Duodenal mucosa (tissue), 2 donors: Measurements from ENCODE around the gene RYR3.

Source experiments
- H3K27ac ChIP-seq: one replicate; pipeline ENCODE4 v1.7.0; 2013; ENCODE audit warnings: low read depth, low read length
- H3K27me3 ChIP-seq, 2 donors: one replicate each; pipeline ENCODE4 v1.7.0; 2013; ENCODE audit warnings: low read length in 2 of 2, control low read depth in 1 of 2; ENCODE audit not compliant: insufficient read depth in 2 of 2, control insufficient read depth in 1 of 2
- H3K36me3 ChIP-seq, 2 donors: one replicate each; pipeline ENCODE4 v1.7.0; 2013; ENCODE audit warnings: low read length in 2 of 2, control low read depth in 1 of 2; ENCODE audit not compliant: insufficient read depth in 2 of 2, control insufficient read depth in 1 of 2
- H3K4me1 ChIP-seq, 2 donors: one replicate each; pipeline ENCODE4 v1.7.0; 2013; ENCODE audit warnings: low read length in 2 of 2, control low read depth in 1 of 2; ENCODE audit not compliant: insufficient read depth in 2 of 2, control insufficient read depth in 1 of 2
- H3K4me3 ChIP-seq, 2 donors: one replicate each; pipeline ENCODE4 v1.7.0; 2013; ENCODE audit warnings: low read length in 2 of 2, low read depth in 1 of 2
- H3K9ac ChIP-seq, 2 donors: one replicate each; pipeline ENCODE4 v1.7.0; 2013; ENCODE audit warnings: low read length in 2 of 2, low read depth in 1 of 2
- H3K9me3 ChIP-seq, 2 donors: one replicate each; pipeline ENCODE4 v1.7.0; 2013; ENCODE audit warnings: low read length in 2 of 2, control low read depth in 1 of 2; ENCODE audit not compliant: control insufficient read depth in 1 of 2

The RYR3 gene

GRCh38 chr15:33834892-33835743 lies 524.4 kb downstream of the RYR3 start:
- H3K9me3 ChIP-seq, result no peaks in the 10 kb centered on the region
- no peaks in the 10 kb centered on the region for H3K4me1 ChIP-seq
- H3K36me3 ChIP-seq, result no peaks in the 10 kb centered on the region
- H3K27ac ChIP-seq, result no peak overlapping the region
- H3K4me3 ChIP-seq, result no peak overlapping the region
- H3K27me3 ChIP-seq, result no peaks in the 10 kb centered on the region
- H3K9ac ChIP-seq, result no peak overlapping the region

GRCh38 chr15:33837294-33837693 lies 526.5 kb downstream of the RYR3 start:
- Histone ChIP-seq H3K4me1 (no peaks in the 10 kb centered on the region), H3K27me3 (no peaks in the 10 kb centered on the region), H3K4me3 (no peak overlapping the region), H3K9ac (no peak overlapping the region), H3K9me3 (no peaks in the 10 kb centered on the region), H3K36me3 (no peaks in the 10 kb centered on the region), H3K27ac (no peak overlapping the region)

DNA sequence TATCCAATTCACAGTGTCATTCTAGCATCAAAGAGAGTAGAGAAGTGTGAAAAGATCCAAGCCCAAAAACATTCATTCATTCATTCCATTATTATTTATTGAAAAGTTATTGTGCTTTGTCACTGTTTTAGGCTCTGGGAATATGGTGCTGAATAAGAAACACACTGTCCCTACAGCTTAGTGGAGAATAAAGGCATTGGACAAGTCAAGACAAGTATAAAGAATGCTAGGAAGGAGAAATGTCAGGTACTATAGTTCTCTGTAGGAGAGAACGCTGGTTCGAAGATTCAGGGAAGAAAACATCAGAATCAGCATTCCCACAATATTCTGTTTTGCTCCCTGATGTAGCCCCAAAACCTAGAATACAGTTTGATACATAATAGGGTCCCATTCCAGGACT lies 528.8 kb downstream of the RYR3 start:
- Histone ChIP-seq H3K4me1 (no peaks in the 10 kb centered on the region), H3K36me3 (no peaks in the 10 kb centered on the region), H3K4me3 (no peak overlapping the region), H3K9me3 (no peaks in the 10 kb centered on the region), H3K27me3 (no peaks in the 10 kb centered on the region), H3K27ac (no peak overlapping the region), H3K9ac (no peak overlapping the region)

- Histone ChIP-seq H3K4me3 (no peak overlapping the region), H3K36me3 (no peaks in the 10 kb centered on the region), H3K27me3 (no peaks in the 10 kb centered on the region), H3K9me3 (no peaks in the 10 kb centered on the region), H3K27ac (no peak overlapping the region), H3K9ac (no peak overlapping the region), H3K4me1 (no peaks in the 10 kb centered on the region)
Measured at GRCh38 chr15:33840615-33841014, 529.8 kb downstream of the RYR3 start.

- Histone ChIP-seq H3K4me1 (no peaks in the 10 kb centered on the region), H3K4me3 (no peak overlapping the region), H3K27ac (no peak overlapping the region), H3K9me3 (no peaks in the 10 kb centered on the region), H3K27me3 (no peaks in the 10 kb centered on the region), H3K9ac (no peak overlapping the region), H3K36me3 (no peaks in the 10 kb centered on the region)
Measured at GRCh38 chr15:33844186-33844585, 533.4 kb downstream of the RYR3 start.

GRCh38 chr15:33844597-33844996 lies 533.8 kb downstream of the RYR3 start:
- Histone ChIP-seq H3K27ac (no peak overlapping the region), H3K9me3 (no peaks in the 10 kb centered on the region), H3K27me3 (no peaks in the 10 kb centered on the region), H3K4me3 (no peak overlapping the region), H3K4me1 (no peaks in the 10 kb centered on the region), H3K36me3 (no peaks in the 10 kb centered on the region), H3K9ac (no peak overlapping the region)

DNA sequence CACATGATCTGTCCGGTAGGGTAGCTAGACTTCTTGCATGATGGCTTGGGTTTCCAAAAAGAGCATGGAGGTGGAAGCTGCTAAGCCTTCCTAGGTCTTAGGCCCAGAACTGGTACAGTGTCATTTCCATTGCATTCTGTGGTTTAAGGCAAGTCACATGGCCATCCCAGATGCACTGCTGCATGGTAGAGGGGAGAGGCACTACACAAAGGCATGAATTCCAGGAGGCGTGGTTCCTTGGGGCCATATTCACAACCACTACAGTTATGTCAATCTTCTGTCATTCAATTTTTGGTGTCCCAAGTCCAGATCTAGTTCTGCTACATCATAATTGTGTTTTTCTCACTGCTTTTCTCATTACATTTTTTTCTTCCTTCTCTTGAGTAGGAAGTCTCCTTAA lies 535.4 kb downstream of the RYR3 start:
- no peaks in the 10 kb centered on the region for H3K4me1 ChIP-seq
- no peaks in the 10 kb centered on the region for H3K36me3 ChIP-seq
- no peaks in the 10 kb centered on the region for H3K27me3 ChIP-seq
- H3K4me3 ChIP-seq, result no peak overlapping the region
- no peak overlapping the region for H3K27ac ChIP-seq
- no peaks in the 10 kb centered on the region for H3K9me3 ChIP-seq
- H3K9ac ChIP-seq, result no peak overlapping the region

GRCh38 chr15:33846862-33847261 lies 536.1 kb downstream of the RYR3 start:
- no peaks in the 10 kb centered on the region for H3K36me3 ChIP-seq
- H3K27ac ChIP-seq, result no peak overlapping the region
- H3K27me3 ChIP-seq, result no peaks in the 10 kb centered on the region
- no peaks in the 10 kb centered on the region for H3K9me3 ChIP-seq
- H3K9ac ChIP-seq, result no peak overlapping the region
- no peaks in the 10 kb centered on the region for H3K4me1 ChIP-seq
- no peak overlapping the region for H3K4me3 ChIP-seq

DNA sequence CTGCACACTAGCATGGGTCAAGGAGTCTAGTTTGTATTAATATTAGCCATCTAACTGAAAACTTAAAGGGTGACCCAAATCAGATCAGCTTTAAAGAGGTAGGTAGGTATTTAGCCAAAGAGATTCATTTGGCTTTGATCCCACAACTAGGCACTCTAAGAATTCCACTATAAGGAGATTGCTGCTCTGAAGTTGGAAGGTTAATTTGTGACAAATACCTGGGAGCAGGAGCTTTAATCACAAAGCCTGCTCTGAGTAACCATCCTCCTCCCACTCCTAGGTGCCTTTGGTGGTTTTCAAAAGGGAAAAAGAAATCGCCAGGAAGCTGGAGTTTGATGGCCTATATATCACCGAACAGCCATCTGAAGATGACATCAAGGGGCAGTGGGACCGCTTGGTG lies 537.2 kb downstream of the RYR3 start:
- H3K27me3 ChIP-seq, result no peaks in the 10 kb centered on the region
- H3K27ac ChIP-seq, result no peak overlapping the region
- H3K4me3 ChIP-seq, result no peak overlapping the region
- no peaks in the 10 kb centered on the region for H3K9me3 ChIP-seq
- no peak overlapping the region for H3K9ac ChIP-seq
- H3K4me1 ChIP-seq, result peaks cover 0 to 6% of the 10 kb centered on the region in 2 donors
- no peaks in the 10 kb centered on the region for H3K36me3 ChIP-seq

DNA sequence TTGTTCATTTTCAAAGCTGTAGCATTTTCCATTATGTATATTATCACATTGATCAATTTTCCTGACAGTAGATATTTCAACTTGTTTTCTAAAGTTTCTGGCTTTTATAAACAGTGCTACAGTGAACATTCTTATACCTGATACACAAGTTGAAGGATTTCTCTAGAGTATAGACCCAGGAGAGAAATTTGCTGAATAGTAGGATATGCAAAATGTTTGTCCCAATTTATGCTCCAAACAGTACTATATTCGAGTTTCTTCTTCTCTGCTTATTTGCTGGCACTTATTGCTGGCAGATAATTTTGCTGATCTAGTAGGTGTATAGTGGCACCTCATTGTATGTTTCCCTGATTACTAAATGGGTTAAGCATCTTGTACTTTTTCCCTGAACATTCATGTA lies 540.3 kb downstream of the RYR3 start:
- Histone ChIP-seq H3K4me1 (peaks cover 0 to 6% of the 10 kb centered on the region in 2 donors), H3K27me3 (no peaks in the 10 kb centered on the region), H3K9me3 (no peaks in the 10 kb centered on the region), H3K9ac (no peak overlapping the region), H3K36me3 (no peaks in the 10 kb centered on the region), H3K27ac (no peak overlapping the region), H3K4me3 (no peak overlapping the region)
